Endothelial cell of umbilical vein (primary cell): ENCODE measurements around the gene RPL22. TPM values are rescaled to one million over a fixed set of nuclear protein-coding genes. Genes with fewer than 3 reads are reported as not detected.

Experiments used
- BruUV-seq: library from RNA; stranded (reverse); fragments of 400-500 nt; replicated peaks from 2 replicates; lab custom pipeline; 2021; lab: Mats Ljungman, UMichigan
- CTCF ChIA-PET: fragments of 300-600, 350-600 bp; sonication (Branson Sonifier 250); formaldehyde crosslinking; loops from one replicate; lab custom pipeline; 2021; ENCODE audit warnings: antibody characterized with exemption, inconsistent platforms; lab: Charles Lee
- POLR2A ChIA-PET: fragments of 300-600, 350-600 bp; sonication (Branson Sonifier 250); formaldehyde crosslinking; loops from one replicate; lab custom pipeline; 2021; ENCODE audit warnings: antibody characterized with exemption, inconsistent platforms; lab: Charles Lee
- DNase-seq: peaks from one replicate; pipeline ENCODE4 v3.0.0-alpha.2; 2011; ENCODE audit warnings: low read depth, low spot score
- FAIRE-seq: peaks from 2 replicates; lab custom pipeline; 2011; peaks lifted over from hg19 to GRCh38; lab: Jason Lieb, UNC
- H2AFZ ChIP-seq: 2 replicates; pipeline ENCODE4 v1.6.0; 2012; ENCODE audit warnings: low read depth, low read length, control low read depth, inconsistent platforms
- H3K27ac ChIP-seq: 2 replicates; pipeline ENCODE4 v1.5.1; 2011; ENCODE audit warnings: low read depth, mild to moderate bottlenecking, control low read depth, low read length, moderate library complexity; ENCODE audit not compliant: insufficient read depth
- H3K27me3 ChIP-seq, 2 experiments: 2 replicates each; pipeline versions ENCODE4 v1.6.0 to v1.6.1; 2011; ENCODE audit warnings: low read length in 2 of 2, mixed read lengths in 1 of 2; ENCODE audit not compliant: control insufficient read depth in 2 of 2, insufficient read depth in 2 of 2
- H3K36me3 ChIP-seq, 2 experiments: 2 replicates in 1 of 2; 3 replicates in 1 of 2; pipeline ENCODE4 v1.5.1; 2011; ENCODE audit warnings: low read length in 2 of 2, mild to moderate bottlenecking in 1 of 2, moderate library complexity in 1 of 2; ENCODE audit not compliant: control insufficient read depth in 2 of 2, insufficient read depth in 2 of 2; ENCODE audit errors: extremely low read depth in 1 of 2
- H3K4me1 ChIP-seq: 3 replicates; pipeline ENCODE4 v1.5.1; 2011; ENCODE audit warnings: mild to moderate bottlenecking, low read length; ENCODE audit not compliant: control insufficient read depth, insufficient read depth; ENCODE audit errors: extremely low read depth
- H3K4me2 ChIP-seq: 2 replicates; pipeline ENCODE4 v1.6.1; 2011; ENCODE audit warnings: low read length, control low read depth, mixed read lengths; ENCODE audit not compliant: insufficient read depth
- H3K4me3 ChIP-seq, 3 experiments: fragments of 200-600 bp in 1 of 3; sonication (generic), shearing (Covaris generic) in 1 of 3; replicated peaks in 1 of 3; 2 replicates each; pipeline ENCODE4 v1.5.1; 2011 to 2016; ENCODE audit warnings: control low read depth in 3 of 3, low read length in 3 of 3, mild to moderate bottlenecking in 2 of 3, inconsistent platforms in 1 of 3, low read depth in 1 of 3, moderate library complexity in 1 of 3; ENCODE audit not compliant: insufficient read depth in 1 of 3
- H3K79me2 ChIP-seq: 2 replicates; pipeline ENCODE4 v1.6.0; 2012; ENCODE audit warnings: low read length, inconsistent platforms; ENCODE audit not compliant: control insufficient read depth, insufficient read depth
- H3K9ac ChIP-seq: replicated peaks from 2 replicates; pipeline ENCODE3; 2011; ENCODE audit warnings: low read length, control low read depth; ENCODE audit not compliant: insufficient read depth; ENCODE audit errors: extremely low read depth
- H3K9me1 ChIP-seq: replicated peaks from 3 replicates; pipeline ENCODE4 v1.6.0; 2011; ENCODE audit warnings: mild to moderate bottlenecking, low read length; ENCODE audit not compliant: control insufficient read depth, insufficient read depth; ENCODE audit errors: extremely low read depth
- H3K9me3 ChIP-seq: replicated peaks from 2 replicates; pipeline ENCODE4 v1.5.1; 2012; ENCODE audit warnings: low read length, inconsistent platforms; ENCODE audit not compliant: control insufficient read depth, insufficient read depth
- H4K20me1 ChIP-seq: replicated peaks from 2 replicates; pipeline ENCODE3; 2011; ENCODE audit warnings: mild to moderate bottlenecking, low read length; ENCODE audit not compliant: control insufficient read depth, insufficient read depth; ENCODE audit errors: extremely low read depth
- CTCF ChIP-seq, 2 donors: IDR thresholded peaks; 1 replicate in 1 of 2; 2 replicates in 1 of 2; pipeline ENCODE4 v1.5.1; 2011; ENCODE audit warnings: low read length in 2 of 2, mild to moderate bottlenecking in 2 of 2, moderate library complexity in 2 of 2, control low read depth in 1 of 2, inconsistent platforms in 1 of 2, low read depth in 1 of 2; ENCODE audit not compliant: insufficient read depth in 1 of 2; ENCODE audit errors: extremely low read depth in 1 of 2
- EZH2 ChIP-seq: IDR thresholded peaks from 2 replicates; pipeline ENCODE4 v1.6.1; 2012; ENCODE audit warnings: borderline replicate concordance, low read depth, mild to moderate bottlenecking, moderate library complexity, low read length, inconsistent platforms; ENCODE audit not compliant: severe bottlenecking
- FOS ChIP-seq: IDR thresholded peaks from 2 replicates; pipeline ENCODE4 v1.6.1; 2011; ENCODE audit warnings: mild to moderate bottlenecking, low read length, moderate library complexity, borderline replicate concordance; ENCODE audit not compliant: insufficient read depth
- GATA2 ChIP-seq: IDR thresholded peaks from 2 replicates; pipeline ENCODE4 v1.7.0; 2011; ENCODE audit warnings: low read depth, mild to moderate bottlenecking, moderate library complexity, mixed read lengths, low read length; ENCODE audit not compliant: insufficient read length, insufficient read depth
- JUN ChIP-seq: IDR thresholded peaks from 2 replicates; pipeline ENCODE4 v1.6.1; 2011; ENCODE audit warnings: borderline replicate concordance, low read depth; ENCODE audit not compliant: insufficient read length, insufficient read depth
- MAX ChIP-seq: IDR thresholded peaks from 2 replicates; pipeline ENCODE4 v1.6.1; 2011; ENCODE audit not compliant: insufficient read depth, insufficient read length
- MYC ChIP-seq: IDR thresholded peaks from one replicate; pipeline ENCODE4 v1.6.1; 2011; ENCODE audit warnings: mild to moderate bottlenecking, low read depth, low read length
- POLR2A ChIP-seq: IDR thresholded peaks from 2 replicates; pipeline ENCODE4 v1.6.1; 2012; ENCODE audit warnings: low read depth, mild to moderate bottlenecking, control low read depth, low read length
- POLR2AphosphoS5 ChIP-seq: IDR thresholded peaks from 2 replicates; pipeline ENCODE4 v1.6.1; 2012; ENCODE audit warnings: low read depth, mild to moderate bottlenecking, control low read depth, low read length, moderate library complexity; ENCODE audit not compliant: insufficient read depth
- dilution Hi-C: fragments of 300-500 bp; cut with MboI; formaldehyde crosslinking; loops from one replicate; pipeline ENCODE4 v1.15.0; 2019; ENCODE audit warnings: low sequenced_read_pairs; ENCODE audit not compliant: extremely low pct_ligation_motif_present
- intact Hi-C: fragments of 100-400 bp; cut with micrococcal nuclease; formaldehyde crosslinking; loops from one replicate; pipeline ENCODE4 v1.10.0; 2022
- polyA plus RNA-seq, 4 experiments: library from polyadenylated mRNA; depleted of rRNA in 3 of 4; stranded (reverse) in 3 of 4; unstranded in 1 of 4; fragments of >200 nt; gene quantifications; 2 replicates each; pipeline versions ENCODE4 v1.2.1 to v1.2.3, GENCODE V29; 2011 to 2012; ENCODE audit warnings: missing spikeins in 1 of 4
- total RNA-seq: library from RNA; stranded (reverse); gene quantifications from 2 replicates; pipeline ENCODE4 v1.2.3, GENCODE V29; 2021

Gene RPL22
- total and polyA plus RNA-seq, 2 donors (not counting 3 experiments of a cell fraction or from before 2014, with no cell fraction given) = 71.2 to 343 TPM

- no peak overlapping the region for H3K27ac ChIP-seq
- no peaks in the 10 kb centered on the region for H3K9me3 ChIP-seq
- peaks cover 3% of the 10 kb centered on the region for H3K79me2 ChIP-seq
- peaks cover 2% of the 10 kb centered on the region for H3K4me1 ChIP-seq
- H3K9me1 ChIP-seq = no peaks in the 10 kb centered on the region
- TF ChIP-seq FOS (no peak), POLR2A (no peak), JUN (no peak), MYC (no peak), GATA2 (no peak), MAX (no peak), EZH2 (no peak), POLR2AphosphoS5 (no peak), CTCF (IDR thresholded peaks at IDR 0.05; ENCODE audit: extremely low read depth in 1 of 2, insufficient read depth in 1 of 2, low read depth in 1 of 2, low read length in 2 of 2) (no peak)
- peak; percentile 28 for FAIRE-seq
- no peak overlapping the region for H2AFZ ChIP-seq
- dilution Hi-C loops = no loop called here
- H3K4me2 ChIP-seq = no peak overlapping the region
- intact Hi-C loops = loop anchor here (2.0 to 5.0 kb wide), 2 partner anchors 181 to 182 kb away; partner anchors contain the start of gene ESPN
- H3K27me3 ChIP-seq = peaks cover 41 to 50% of the 10 kb centered on the region in 2 experiments
- CTCF ChIA-PET = interaction anchor here (1.0 to 3.3 kb wide), 5 partner anchors 34 to 206 kb away, joined by 3 to 27 read pairs (median 4); partner anchors contain the start of gene RNF207
- POLR2A ChIA-PET = no interaction called here
- no peak for DNase-seq
- H3K9ac ChIP-seq = no peak overlapping the region
- H3K36me3 ChIP-seq = no peaks in the 10 kb centered on the region
- BruUV-seq = no TSS peak
- H3K4me3 ChIP-seq = no peak overlapping the region
- H4K20me1 ChIP-seq = no peaks in the 10 kb centered on the region
Observed at GRCh38 chr1:6239950-6240768, 40.8 kb upstream of the RPL22 start.
